Neural cell (in vitro differentiated cells): ENCODE data around the gene MOSMO. TPM values are rescaled to one million over a fixed set of nuclear protein-coding genes. Genes with fewer than 3 reads are reported as not detected.

Experiments used
- H2AFZ ChIP-seq: fragments of 200-600, 300-800 bp; sonication (generic), shearing (Covaris generic); 2 replicates; pipeline ENCODE4 v1.6.0; 2014; ENCODE audit warnings: low read depth, mild to moderate bottlenecking, antibody characterized with exemption, low read length, moderate library complexity
- H3F3A ChIP-seq: fragments of 200-600 bp; shearing (Covaris generic); 2 replicates; pipeline ENCODE4 v1.6.1; 2016; ENCODE audit warnings: mild to moderate bottlenecking, moderate library complexity, mixed read lengths, antibody characterized with exemption, low read length; ENCODE audit not compliant: insufficient read depth, poor library complexity, severe bottlenecking
- H3K27ac ChIP-seq: fragments of 200-600, 300-800 bp; sonication (generic), shearing (Covaris generic); 2 replicates; pipeline ENCODE4 v1.5.1; 2014; ENCODE audit warnings: mild to moderate bottlenecking, low read length, moderate library complexity
- H3K27me3 ChIP-seq: fragments of 300-800, 200-600 bp; sonication (generic), shearing (Covaris generic); 2 replicates; pipeline ENCODE4 v1.6.0; 2014; ENCODE audit warnings: mild to moderate bottlenecking, low read depth, low read length, moderate library complexity; ENCODE audit not compliant: insufficient read depth
- H3K36me3 ChIP-seq: fragments of 300-800, 200-600 bp; sonication (generic), shearing (Covaris generic); 2 replicates; pipeline ENCODE4 v1.5.1; 2014; ENCODE audit warnings: mild to moderate bottlenecking, antibody characterized with exemption, low read length, moderate library complexity; ENCODE audit not compliant: insufficient read depth
- H3K4me2 ChIP-seq: fragments of 300-800, 200-600 bp; sonication (generic), shearing (Covaris generic); 2 replicates; pipeline ENCODE4 v1.6.0; 2014; ENCODE audit warnings: mild to moderate bottlenecking, low read length
- H3K4me3 ChIP-seq: fragments of 300-800, 200-600 bp; sonication (generic), shearing (Covaris generic); 2 replicates; pipeline ENCODE4 v1.5.1; 2014; ENCODE audit warnings: mild to moderate bottlenecking, low read length, moderate library complexity
- H3K79me2 ChIP-seq: fragments of 200-600 bp; shearing (Covaris generic); replicated peaks from 2 replicates; pipeline ENCODE4 v1.6.0; 2014; ENCODE audit warnings: mild to moderate bottlenecking, low read length, moderate library complexity; ENCODE audit not compliant: insufficient read depth
- H3K9ac ChIP-seq: fragments of 300-800, 200-600 bp; sonication (generic), shearing (Covaris generic); 2 replicates; pipeline ENCODE4 v1.6.1; 2016; ENCODE audit warnings: mild to moderate bottlenecking, low read length, mixed read lengths
- H3K9me2 ChIP-seq: fragments of 200-600 bp; shearing (Covaris generic); 2 replicates; pipeline ENCODE4 v1.6.1; 2016; ENCODE audit warnings: mild to moderate bottlenecking, low read length, mixed read lengths; ENCODE audit not compliant: insufficient read depth
- H3K9me3 ChIP-seq: fragments of 200-600, 300-800 bp; sonication (generic), shearing (Covaris generic); 2 replicates; pipeline ENCODE4 v1.6.1; 2016; ENCODE audit warnings: mild to moderate bottlenecking, mixed run types, low read length, moderate library complexity, mixed read lengths
- H4K20me1 ChIP-seq: fragments of 200-600 bp; shearing (Covaris generic); 2 replicates; pipeline ENCODE4 v1.6.1; 2016; ENCODE audit warnings: mild to moderate bottlenecking, mixed run types; ENCODE audit not compliant: insufficient read depth
- CTCF ChIP-seq: fragments of 450-650 bp; IDR thresholded peaks from 2 replicates; pipeline ENCODE4 v1.5.1; 2014; ENCODE audit warnings: antibody characterized with exemption, mild to moderate bottlenecking, moderate library complexity; ENCODE audit not compliant: poor library complexity, severe bottlenecking
- EP300 ChIP-seq: fragments of 450-650 bp; conservative IDR thresholded peaks from 2 replicates; pipeline ENCODE4 v1.6.1; 2014; ENCODE audit warnings: antibody characterized with exemption, mild to moderate bottlenecking, moderate library complexity; ENCODE audit not compliant: poor library complexity, severe bottlenecking
- EZH2 ChIP-seq: fragments of 200-600, 300-800 bp; shearing (Covaris generic), sonication (generic); IDR thresholded peaks from 2 replicates; pipeline ENCODE4 v1.6.1; 2014; ENCODE audit warnings: antibody characterized with exemption, low read length, borderline replicate concordance, mild to moderate bottlenecking; ENCODE audit not compliant: insufficient read depth, poor library complexity, severe bottlenecking
- MXI1 ChIP-seq: fragments of 450-650 bp; conservative IDR thresholded peaks from 2 replicates; pipeline ENCODE4 v1.6.1; 2014; ENCODE audit warnings: antibody characterized with exemption, mild to moderate bottlenecking; ENCODE audit not compliant: poor library complexity, severe bottlenecking
- POLR2AphosphoS5 ChIP-seq: IDR thresholded peaks from 2 replicates; pipeline ENCODE4 v1.6.1; 2012
- RAD21 ChIP-seq: fragments of 450-650 bp; conservative IDR thresholded peaks from 2 replicates; pipeline ENCODE4 v1.6.1; 2014; ENCODE audit warnings: antibody characterized with exemption, mild to moderate bottlenecking, moderate library complexity
- SMC3 ChIP-seq: fragments of 450-650 bp; conservative IDR thresholded peaks from 2 replicates; pipeline ENCODE4 v1.6.1; 2014; ENCODE audit warnings: antibody characterized with exemption, mild to moderate bottlenecking, moderate library complexity; ENCODE audit not compliant: poor library complexity
- TAF1 ChIP-seq: IDR thresholded peaks from 2 replicates; pipeline ENCODE4 v1.6.1; 2012; ENCODE audit warnings: low read depth
- polyA plus RNA-seq: library from polyadenylated mRNA; depleted of rRNA; stranded (reverse); fragments of >200 nt; gene quantifications from 2 replicates; pipeline ENCODE4 v1.2.3, GENCODE V29; 2014
- TF ChIP-seq, protein P1 (sequence below): IDR thresholded peaks from 2 replicates; pipeline ENCODE4 v1.6.1; 2012; ENCODE audit warnings: borderline replicate concordance

MOSMO gene
- polyA plus RNA-seq, 1 donor from 2014 or later = 56.3 TPM

DNA sequence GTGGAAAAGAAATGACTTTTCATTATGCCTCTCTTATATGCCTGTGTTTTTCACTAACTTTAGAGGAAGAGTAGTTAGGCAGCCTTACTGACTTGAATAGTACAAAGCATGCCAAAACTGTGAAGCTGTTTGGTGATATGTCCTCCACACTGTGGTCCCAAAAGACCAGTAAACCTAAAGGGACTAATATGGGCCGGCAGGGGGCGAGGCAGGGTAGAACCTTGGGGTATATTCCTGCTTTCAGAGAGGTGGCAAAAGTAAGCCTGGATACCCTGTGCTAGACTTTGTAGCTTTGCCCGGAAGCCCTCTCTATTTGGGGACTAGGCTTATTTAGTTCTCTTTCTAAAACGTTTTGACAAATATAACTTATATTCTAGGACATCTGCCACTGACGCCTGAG lies 48.0 kb downstream of the MOSMO start:
- Histone ChIP-seq H3K9me2 (no peaks in the 10 kb centered on the region), H3K27me3 (no peaks in the 10 kb centered on the region), H3K27ac (no peak overlapping the region), H3K4me3 (no peak overlapping the region), H4K20me1 (no peaks in the 10 kb centered on the region), H3K36me3 (no peaks in the 10 kb centered on the region), H3F3A (no peaks in the 10 kb centered on the region), H2AFZ (no peak overlapping the region), H3K4me2 (no peak overlapping the region), H3K9ac (no peak overlapping the region), H3K79me2 (no peaks in the 10 kb centered on the region), H3K9me3 (no peaks in the 10 kb centered on the region)
- no peak for TF ChIP-seq CTCF
- no peak for TF ChIP-seq SMC3
- no peak for TF ChIP-seq EP300
- no peak for TF ChIP-seq RAD21
- no peak for TF ChIP-seq POLR2AphosphoS5
- TF ChIP-seq, protein P1, sequence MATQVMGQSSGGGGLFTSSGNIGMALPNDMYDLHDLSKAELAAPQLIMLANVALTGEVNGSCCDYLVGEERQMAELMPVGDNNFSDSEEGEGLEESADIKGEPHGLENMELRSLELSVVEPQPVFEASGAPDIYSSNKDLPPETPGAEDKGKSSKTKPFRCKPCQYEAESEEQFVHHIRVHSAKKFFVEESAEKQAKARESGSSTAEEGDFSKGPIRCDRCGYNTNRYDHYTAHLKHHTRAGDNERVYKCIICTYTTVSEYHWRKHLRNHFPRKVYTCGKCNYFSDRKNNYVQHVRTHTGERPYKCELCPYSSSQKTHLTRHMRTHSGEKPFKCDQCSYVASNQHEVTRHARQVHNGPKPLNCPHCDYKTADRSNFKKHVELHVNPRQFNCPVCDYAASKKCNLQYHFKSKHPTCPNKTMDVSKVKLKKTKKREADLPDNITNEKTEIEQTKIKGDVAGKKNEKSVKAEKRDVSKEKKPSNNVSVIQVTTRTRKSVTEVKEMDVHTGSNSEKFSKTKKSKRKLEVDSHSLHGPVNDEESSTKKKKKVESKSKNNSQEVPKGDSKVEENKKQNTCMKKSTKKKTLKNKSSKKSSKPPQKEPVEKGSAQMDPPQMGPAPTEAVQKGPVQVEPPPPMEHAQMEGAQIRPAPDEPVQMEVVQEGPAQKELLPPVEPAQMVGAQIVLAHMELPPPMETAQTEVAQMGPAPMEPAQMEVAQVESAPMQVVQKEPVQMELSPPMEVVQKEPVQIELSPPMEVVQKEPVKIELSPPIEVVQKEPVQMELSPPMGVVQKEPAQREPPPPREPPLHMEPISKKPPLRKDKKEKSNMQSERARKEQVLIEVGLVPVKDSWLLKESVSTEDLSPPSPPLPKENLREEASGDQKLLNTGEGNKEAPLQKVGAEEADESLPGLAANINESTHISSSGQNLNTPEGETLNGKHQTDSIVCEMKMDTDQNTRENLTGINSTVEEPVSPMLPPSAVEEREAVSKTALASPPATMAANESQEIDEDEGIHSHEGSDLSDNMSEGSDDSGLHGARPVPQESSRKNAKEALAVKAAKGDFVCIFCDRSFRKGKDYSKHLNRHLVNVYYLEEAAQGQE = no peak
- TF ChIP-seq TAF1 = no peak
- TF ChIP-seq MXI1 = no peak
- no peak for TF ChIP-seq EZH2

- no peaks in the 10 kb centered on the region for H3F3A ChIP-seq
- H3K36me3 ChIP-seq = no peaks in the 10 kb centered on the region
- peak overlapping the region; percentile 48 for H3K27ac ChIP-seq
- peak overlapping the region; percentile 2 for H3K9ac ChIP-seq
- H2AFZ ChIP-seq = no peak overlapping the region
- no peaks in the 10 kb centered on the region for H3K27me3 ChIP-seq
- H3K79me2 ChIP-seq = no peaks in the 10 kb centered on the region
- TF ChIP-seq SMC3 = no peak
- no peak for TF ChIP-seq RAD21
- no peak for TF ChIP-seq POLR2AphosphoS5
- TF ChIP-seq, protein P1 = no peak
- TF ChIP-seq TAF1 = no peak
- no peak for TF ChIP-seq EP300
- TF ChIP-seq CTCF = no peak
- no peak for TF ChIP-seq MXI1
- no peak for TF ChIP-seq EZH2
- no peaks in the 10 kb centered on the region for H3K9me2 ChIP-seq
- peak overlapping the region; percentile 36 for H3K4me3 ChIP-seq
- no peaks in the 10 kb centered on the region for H3K9me3 ChIP-seq
- H3K4me2 ChIP-seq = peak overlapping the region; percentile 0
- no peaks in the 10 kb centered on the region for H4K20me1 ChIP-seq
These were observed 56.1 kb downstream of the MOSMO start for GRCh38 chr16:22063888-22064467.
